ENCODE measurements around the gene DNAH17.

Gene DNAH17

GRCh38 chr17:78601577-78602190 is 24.5 kb upstream of the DNAH17 start:
- no peak for DNase-seq (ENCODE audit: low spot score)

- DNase-seq (ENCODE audit: low spot score): no peak
These were observed 23.1 kb upstream of the DNAH17 start for GRCh38 chr17:78600181-78600721.

- no peak for DNase-seq (ENCODE audit: low spot score)
These were observed 22.2 kb upstream of the DNAH17 start for GRCh38 chr17:78599419-78599818.

- DNase-seq (ENCODE audit: low spot score): no peak
These were observed 20.8 kb upstream of the DNAH17 start for GRCh38 chr17:78598013-78598471.

- DNase-seq (ENCODE audit: low spot score): no peak
These were observed 19.9 kb upstream of the DNAH17 start for GRCh38 chr17:78596871-78597764.

GRCh38 chr17:78595135-78595810 is 18.1 kb upstream of the DNAH17 start:
- DNase-seq (ENCODE audit: low spot score): no peak

GRCh38 chr17:78592991-78593329 is 15.8 kb upstream of the DNAH17 start:
- DNase-seq (ENCODE audit: low spot score): no peak

- DNase-seq (ENCODE audit: low spot score): no peak
These were observed 14.1 kb upstream of the DNAH17 start for GRCh38 chr17:78591263-78591671.

GRCh38 chr17:78589885-78590284 is 12.7 kb upstream of the DNAH17 start:
- no peak for DNase-seq (ENCODE audit: low spot score)

GRCh38 chr17:78589031-78589675 is 12.0 kb upstream of the DNAH17 start:
- no peak for DNase-seq (ENCODE audit: low spot score)

GRCh38 chr17:78588258-78589030 is 11.2 kb upstream of the DNAH17 start:
- no peak for DNase-seq (ENCODE audit: low spot score)

GRCh38 chr17:78585006-78585630 is 7.9 kb upstream of the DNAH17 start:
- DNase-seq (ENCODE audit: low spot score): no peak

GRCh38 chr17:78583091-78583490 is 5.9 kb upstream of the DNAH17 start:
- no peak for DNase-seq (ENCODE audit: low spot score)

GRCh38 chr17:78581304-78581703 is 4.1 kb upstream of the DNAH17 start:
- no peak for DNase-seq (ENCODE audit: low spot score)

GRCh38 chr17:78580277-78580804 is 3.1 kb upstream of the DNAH17 start:
- no peak for DNase-seq (ENCODE audit: low spot score)

GRCh38 chr17:78576389-78577112 is 645 bp downstream of the DNAH17 start:
- DNase-seq (ENCODE audit: low spot score): no peak

- no peak for DNase-seq (ENCODE audit: low spot score)
These were observed 1.3 kb downstream of the DNAH17 start for GRCh38 chr17:78575899-78576298.

- no peak for DNase-seq (ENCODE audit: low spot score)
These were observed 1.9 kb downstream of the DNAH17 start for GRCh38 chr17:78575340-78575739.

GRCh38 chr17:78573955-78574354 is 3.2 kb downstream of the DNAH17 start:
- DNase-seq (ENCODE audit: low spot score): no peak
